HL-60 (cell line): ENCODE results near the gene CBR3.

Source experiments
- CTCF ChIP-seq: IDR thresholded peaks from one replicate; pipeline ENCODE4 v1.5.1; 2011; ENCODE audit warnings: low read length, control low read depth, inconsistent platforms; ENCODE audit not compliant: insufficient read depth
- GABPA ChIP-seq: IDR thresholded peaks from 2 replicates; pipeline ENCODE4 v1.6.1; 2012; ENCODE audit warnings: low read depth
- POLR2AphosphoS5 ChIP-seq: IDR thresholded peaks from 2 replicates; pipeline ENCODE4 v1.6.1; 2012; ENCODE audit warnings: low read depth
- REST ChIP-seq: IDR thresholded peaks from 2 replicates; pipeline ENCODE4 v1.6.1; 2012; ENCODE audit warnings: low read depth; ENCODE audit not compliant: insufficient replicate concordance
- SPI1 ChIP-seq: IDR thresholded peaks from 2 replicates; pipeline ENCODE4 v1.6.1; 2012; ENCODE audit warnings: low read depth, mild to moderate bottlenecking, borderline replicate concordance

GRCh38 chr21:36174780-36175179, 39.9 kb downstream of the CBR3 start:
- TF ChIP-seq CTCF (no peak), REST (no peak), POLR2AphosphoS5 (no peak), GABPA (no peak), SPI1 (no peak)
